Breast epithelium (tissue), 4 donors: Measurements from ENCODE around the gene EPX. TPM values are rescaled to one million over a fixed set of nuclear protein-coding genes. Genes with fewer than 3 reads are reported as not detected.
A peak's percentile ranks its signal among the peaks of the same experiment; 100 is the strongest.

Experiments
- DNase-seq, 2 donors: peaks; one replicate each; pipeline ENCODE4 v3.0.0-alpha.2; 2019; ENCODE audit warnings: low spot score in 2 of 2
- H3K27ac ChIP-seq, 2 donors: fragments of 200-600 bp; sonication (generic) in 1 of 2; one replicate each; pipeline ENCODE4 v1.5.1; 2016 to 2019; ENCODE audit warnings: mild to moderate bottlenecking in 1 of 2
- H3K27me3 ChIP-seq, 2 donors: fragments of 200-600 bp; sonication (generic) in 1 of 2; one replicate each; pipeline versions ENCODE4 v1.5.1 to v1.6.0; 2017 to 2019; ENCODE audit warnings: control low read depth in 1 of 2, mild to moderate bottlenecking in 1 of 2
- H3K36me3 ChIP-seq: fragments of 200-600 bp; one replicate; pipeline ENCODE4 v1.5.1; 2019
- H3K4me1 ChIP-seq, 2 donors: fragments of 200-600 bp; sonication (generic); one replicate each; pipeline ENCODE4 v1.5.1; 2016 to 2019; ENCODE audit warnings: control low read depth in 1 of 2
- H3K4me3 ChIP-seq, 3 donors: fragments of 200-600 bp; sonication (generic); 1 replicate in 2 of 3; 2 replicates in 1 of 3; pipeline ENCODE4 v1.5.1; 2016 to 2019; ENCODE audit warnings: mild to moderate bottlenecking in 3 of 3, moderate library complexity in 2 of 3
- H3K9me3 ChIP-seq, 2 donors: fragments of 200-600 bp; sonication (generic) in 1 of 2; one replicate each; pipeline ENCODE4 v1.5.1; 2016 to 2019; ENCODE audit warnings: control low read depth in 1 of 2
- POLR2A ChIP-seq: fragments of 450-650 bp; IDR thresholded peaks from one replicate; pipeline ENCODE4 v1.6.1; 2016; ENCODE audit warnings: antibody characterized with exemption, mild to moderate bottlenecking, moderate library complexity
- POLR2AphosphoS5 ChIP-seq, 3 donors: sonication (generic); formaldehyde crosslinking; IDR thresholded peaks; one replicate each; pipeline ENCODE4 v1.6.1; 2017; ENCODE audit warnings: antibody characterized with exemption in 3 of 3
- intact Hi-C: fragments of 100-400 bp; cut with DNase I; formaldehyde crosslinking; loops from one replicate; pipeline ENCODE4 v1.15.1; 2023; ENCODE audit warnings: low total_unique reads
- total RNA-seq, 3 donors: library from RNA; depleted of rRNA; stranded (reverse); fragments of >200 nt; gene quantifications; one replicate each; pipeline ENCODE4 v1.1.0, GENCODE V29; 2016
- TF ChIP-seq, protein P1 (sequence below), 3 donors: fragments of 450-650 bp; IDR thresholded peaks; one replicate each; pipeline ENCODE4 v1.5.1; 2016 to 2017; ENCODE audit warnings: antibody characterized with exemption in 3 of 3, mild to moderate bottlenecking in 3 of 3, moderate library complexity in 3 of 3

Gene EPX
- total RNA-seq, 3 donors from 2014 or later = not detected

DNA sequence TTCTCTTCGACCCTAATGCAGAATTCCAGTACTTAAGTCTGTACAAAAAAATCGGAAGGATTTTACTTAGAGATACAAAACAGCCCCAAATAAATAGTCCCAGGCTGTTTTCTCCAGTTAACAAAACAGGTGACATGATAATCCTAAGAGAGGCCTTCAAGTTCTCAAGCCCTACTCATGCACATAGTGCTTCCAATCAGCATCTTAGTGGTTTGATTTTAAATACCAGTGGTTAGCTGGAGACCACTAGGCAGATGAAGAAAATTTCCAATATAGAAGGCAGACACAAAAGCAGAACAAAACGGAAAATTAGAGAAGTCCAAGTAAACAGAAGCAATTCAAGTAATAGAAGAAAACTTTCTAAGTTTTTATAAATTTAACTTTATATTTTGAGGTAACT, 31.0 kb upstream of the EPX start:
- TF ChIP-seq POLR2AphosphoS5 (IDR thresholded peaks at IDR 0.05) (no peak), POLR2A (no peak)
- TF ChIP-seq, protein P1, sequence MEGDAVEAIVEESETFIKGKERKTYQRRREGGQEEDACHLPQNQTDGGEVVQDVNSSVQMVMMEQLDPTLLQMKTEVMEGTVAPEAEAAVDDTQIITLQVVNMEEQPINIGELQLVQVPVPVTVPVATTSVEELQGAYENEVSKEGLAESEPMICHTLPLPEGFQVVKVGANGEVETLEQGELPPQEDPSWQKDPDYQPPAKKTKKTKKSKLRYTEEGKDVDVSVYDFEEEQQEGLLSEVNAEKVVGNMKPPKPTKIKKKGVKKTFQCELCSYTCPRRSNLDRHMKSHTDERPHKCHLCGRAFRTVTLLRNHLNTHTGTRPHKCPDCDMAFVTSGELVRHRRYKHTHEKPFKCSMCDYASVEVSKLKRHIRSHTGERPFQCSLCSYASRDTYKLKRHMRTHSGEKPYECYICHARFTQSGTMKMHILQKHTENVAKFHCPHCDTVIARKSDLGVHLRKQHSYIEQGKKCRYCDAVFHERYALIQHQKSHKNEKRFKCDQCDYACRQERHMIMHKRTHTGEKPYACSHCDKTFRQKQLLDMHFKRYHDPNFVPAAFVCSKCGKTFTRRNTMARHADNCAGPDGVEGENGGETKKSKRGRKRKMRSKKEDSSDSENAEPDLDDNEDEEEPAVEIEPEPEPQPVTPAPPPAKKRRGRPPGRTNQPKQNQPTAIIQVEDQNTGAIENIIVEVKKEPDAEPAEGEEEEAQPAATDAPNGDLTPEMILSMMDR (IDR thresholded peaks at IDR 0.05) = no peak
- Histone ChIP-seq H3K4me1 (no peaks in the 10 kb centered on the region), H3K4me3 (no peak overlapping the region), H3K27me3 (peaks cover 0 to 23% of the 10 kb centered on the region in 2 donors), H3K9me3 (peaks cover 0 to 6% of the 10 kb centered on the region in 2 donors), H3K27ac (no peak overlapping the region), H3K36me3 (no peaks in the 10 kb centered on the region)
- no peak for DNase-seq
- intact Hi-C loops = no loop called here

DNA sequence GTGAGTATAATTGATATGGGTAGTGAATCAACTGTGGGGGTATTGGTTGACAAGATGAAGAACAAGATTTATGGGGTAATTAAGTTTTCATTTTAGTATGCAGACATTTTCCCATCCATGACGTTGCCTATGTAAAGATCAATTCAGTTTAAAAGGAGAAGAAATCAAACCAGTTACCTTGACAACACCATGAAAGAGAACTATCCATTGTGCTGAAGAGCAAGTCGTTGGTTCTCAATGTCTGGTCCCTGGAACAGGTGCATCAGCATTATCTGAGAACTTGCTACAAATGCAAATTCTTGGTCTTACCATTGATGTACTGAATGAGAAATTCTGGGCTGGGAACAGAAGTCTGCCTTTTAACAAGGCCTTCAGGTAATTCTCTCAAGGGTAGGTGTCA, 26.5 kb upstream of the EPX start:
- no peaks in the 10 kb centered on the region for H3K4me1 ChIP-seq
- H3K27me3 ChIP-seq = peaks cover 0 to 25% of the 10 kb centered on the region in 2 donors
- no peak for TF ChIP-seq POLR2AphosphoS5 (IDR thresholded peaks at IDR 0.05)
- TF ChIP-seq POLR2A = no peak
- TF ChIP-seq, protein P1 (IDR thresholded peaks at IDR 0.05) = no peak
- H3K27ac ChIP-seq = no peak overlapping the region
- DNase-seq = no peak
- intact Hi-C loops = no loop called here
- peaks cover 0 to 6% of the 10 kb centered on the region in 2 donors for H3K9me3 ChIP-seq
- no peaks in the 10 kb centered on the region for H3K36me3 ChIP-seq
- no peak overlapping the region for H3K4me3 ChIP-seq

- DNase-seq = no peak
- H3K27ac ChIP-seq = no peak within 1 kb of the TSS
- no peak for TF ChIP-seq POLR2AphosphoS5 (IDR thresholded peaks at IDR 0.05)
- TF ChIP-seq, protein P1 (IDR thresholded peaks at IDR 0.05) = no peak
- no peak for TF ChIP-seq POLR2A
Measured at GRCh38 chr17:58166682-58167081, 25.8 kb upstream of the EPX start, which contains the start of gene OR4D2. OR4D2 (plus strand) TSS chr17:58166982; CDS start chr17:58169656, 2,674 bp downstream.

DNA sequence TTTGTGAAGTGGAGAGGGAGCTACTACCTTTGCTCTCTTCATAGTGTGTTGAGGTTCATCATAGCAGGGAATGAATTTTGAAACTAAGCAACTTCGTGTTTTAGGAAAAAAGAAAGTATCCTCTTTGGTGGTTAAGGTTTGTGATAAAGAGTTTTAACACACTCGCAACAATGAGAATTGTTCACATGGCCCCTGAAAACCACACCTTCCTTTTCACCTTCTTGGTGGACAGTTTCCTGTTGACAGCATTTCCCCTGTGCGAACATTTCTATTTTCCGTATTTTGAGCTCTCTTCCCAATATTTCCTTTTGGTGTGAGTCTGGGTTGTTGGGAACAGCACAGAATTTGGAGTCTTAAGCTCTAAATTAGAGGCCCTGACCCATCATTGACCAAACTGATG, 21.9 kb upstream of the EPX start:
- Histone ChIP-seq H3K27ac (no peak overlapping the region), H3K27me3 (peaks cover 0 to 25% of the 10 kb centered on the region in 2 donors), H3K4me3 (no peak overlapping the region), H3K36me3 (no peaks in the 10 kb centered on the region), H3K9me3 (no peaks in the 10 kb centered on the region), H3K4me1 (no peaks in the 10 kb centered on the region)
- intact Hi-C loops = no loop called here
- no peak for DNase-seq
- no peak for TF ChIP-seq POLR2AphosphoS5 (IDR thresholded peaks at IDR 0.05)
- TF ChIP-seq, protein P1 (IDR thresholded peaks at IDR 0.05) = no peak
- TF ChIP-seq POLR2A = no peak

More at GRCh38 chr17:58166682-58167081, 25.8 kb upstream of the EPX start, which contains the start of gene OR4D2:
- intact Hi-C loops = no loop called here
- peaks cover 0 to 6% of the 10 kb centered on the region in 2 donors for H3K9me3 ChIP-seq
- no peaks in the 10 kb centered on the region for H3K36me3 ChIP-seq
- H3K4me1 ChIP-seq = no peaks in the 10 kb centered on the region
- no peak within 1 kb of the TSS for H3K4me3 ChIP-seq
- H3K27me3 ChIP-seq = peaks cover 0 to 25% of the 10 kb centered on the region in 2 donors

DNA sequence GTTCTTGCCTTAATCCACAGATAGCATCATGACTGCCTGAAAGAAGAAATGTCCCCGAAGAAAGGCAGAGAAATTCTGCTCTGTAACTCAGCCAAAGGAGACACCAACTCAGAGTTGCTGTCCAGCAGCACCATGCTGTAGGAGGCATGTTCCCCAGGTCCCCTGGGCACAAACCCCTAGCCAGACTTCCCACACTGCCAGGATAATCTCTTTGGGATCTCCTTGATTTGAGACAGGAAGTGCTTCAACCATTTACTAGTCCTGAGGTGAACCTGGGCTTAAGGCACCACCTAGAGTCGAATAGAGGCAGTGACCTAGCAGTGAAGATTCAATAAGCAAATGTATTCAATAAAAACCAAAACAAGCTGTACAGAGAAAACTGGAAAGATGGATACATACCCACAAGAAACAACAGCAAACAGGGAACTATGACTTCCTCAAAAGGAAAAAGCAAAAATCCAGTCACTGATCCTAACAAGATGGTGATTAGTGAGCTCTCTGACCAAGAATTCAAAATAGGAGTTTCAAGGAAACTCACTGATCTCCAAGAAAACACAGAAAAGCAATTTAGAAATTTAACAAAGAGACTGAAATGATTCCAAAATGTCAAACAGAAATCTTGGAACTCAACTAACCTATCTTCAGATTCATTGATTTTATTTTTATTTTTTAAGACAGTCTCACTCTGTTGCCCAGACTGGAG, 20.0 kb upstream of the EPX start:
- DNase-seq = no peak
- Histone ChIP-seq H3K27me3 (peaks cover 0 to 20% of the 10 kb centered on the region in 2 donors), H3K4me3 (no peak overlapping the region), H3K9me3 (no peaks in the 10 kb centered on the region), H3K27ac (no peak overlapping the region), H3K36me3 (no peaks in the 10 kb centered on the region), H3K4me1 (no peaks in the 10 kb centered on the region)
- TF ChIP-seq, protein P1 (IDR thresholded peaks at IDR 0.05) = peak in 1 of 3 donors; percentile 27
- TF ChIP-seq POLR2AphosphoS5 (IDR thresholded peaks at IDR 0.05) = no peak
- intact Hi-C loops = no loop called here
